ENCODE measurements around the gene FCRL5. TPM values are rescaled to one million over a fixed set of nuclear protein-coding genes. Genes with fewer than 3 reads are reported as not detected.

Gene FCRL5
- total and polyA plus RNA-seq, 2 donors (not counting 3 experiments of a cell fraction or from before 2014, with no cell fraction given) = not detected

DNA sequence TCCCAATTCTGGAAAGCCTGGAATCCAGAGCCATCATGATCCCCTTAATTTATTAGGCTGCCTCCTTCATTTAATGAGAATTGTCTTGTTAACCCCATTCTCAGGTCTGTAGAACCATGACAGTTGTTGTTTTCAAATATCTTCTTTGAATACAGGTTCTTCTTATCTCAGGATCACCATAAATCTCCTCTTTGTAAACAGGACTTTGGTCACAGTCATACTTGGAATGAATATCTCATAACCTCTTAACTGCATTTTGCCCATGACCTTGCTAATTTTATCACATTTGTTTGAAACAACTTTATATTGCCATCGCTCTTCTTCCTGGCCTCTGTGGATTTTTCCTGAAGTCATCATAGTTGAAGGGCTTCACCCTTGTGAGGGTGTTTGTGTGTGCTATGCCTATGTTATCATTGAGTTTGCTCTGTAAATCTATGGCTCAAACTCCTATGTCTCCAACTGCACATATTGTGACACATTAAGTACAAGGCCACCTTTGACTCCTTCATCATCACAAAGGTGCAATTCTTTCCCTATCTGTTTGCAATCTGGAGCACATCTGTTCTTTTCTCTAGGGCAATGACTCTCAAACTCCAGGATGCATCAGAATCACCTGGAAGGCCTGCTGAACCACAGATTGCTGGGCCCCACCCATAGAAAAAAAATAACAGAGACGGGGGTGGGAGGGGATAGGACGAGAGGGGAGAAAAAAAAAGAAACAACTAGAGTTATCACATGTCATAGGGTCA, 54.2 kb downstream of the FCRL5 start:
- H3K9ac ChIP-seq (replicated peaks; ENCODE audit: extremely low read depth, insufficient read depth, low read length) = no peak overlapping the region
- no peaks in the 10 kb centered on the region for H3K36me3 ChIP-seq (ENCODE audit: control insufficient read depth in 2 of 2, extremely low read depth in 1 of 2, insufficient read depth in 2 of 2, low read length in 2 of 2)
- dilution Hi-C loops (cut with MboI; ENCODE audit: extremely low pct_ligation_motif_present, low sequenced_read_pairs) (no loop called here), intact Hi-C loops (cut with micrococcal nuclease) (loop anchor here (2.0 to 5.0 kb wide), 2 partner anchors 186 to 627 kb away; no protein-coding TSS in a partner anchor)
- TF ChIP-seq POLR2AphosphoS5 (IDR thresholded peaks at IDR 0.05; ENCODE audit: insufficient read depth, low read depth, low read length) = no peak
- TF ChIP-seq FOS (IDR thresholded peaks at IDR 0.05; ENCODE audit: borderline replicate concordance, insufficient read depth, low read length) = no peak
- TF ChIP-seq, protein P1, sequence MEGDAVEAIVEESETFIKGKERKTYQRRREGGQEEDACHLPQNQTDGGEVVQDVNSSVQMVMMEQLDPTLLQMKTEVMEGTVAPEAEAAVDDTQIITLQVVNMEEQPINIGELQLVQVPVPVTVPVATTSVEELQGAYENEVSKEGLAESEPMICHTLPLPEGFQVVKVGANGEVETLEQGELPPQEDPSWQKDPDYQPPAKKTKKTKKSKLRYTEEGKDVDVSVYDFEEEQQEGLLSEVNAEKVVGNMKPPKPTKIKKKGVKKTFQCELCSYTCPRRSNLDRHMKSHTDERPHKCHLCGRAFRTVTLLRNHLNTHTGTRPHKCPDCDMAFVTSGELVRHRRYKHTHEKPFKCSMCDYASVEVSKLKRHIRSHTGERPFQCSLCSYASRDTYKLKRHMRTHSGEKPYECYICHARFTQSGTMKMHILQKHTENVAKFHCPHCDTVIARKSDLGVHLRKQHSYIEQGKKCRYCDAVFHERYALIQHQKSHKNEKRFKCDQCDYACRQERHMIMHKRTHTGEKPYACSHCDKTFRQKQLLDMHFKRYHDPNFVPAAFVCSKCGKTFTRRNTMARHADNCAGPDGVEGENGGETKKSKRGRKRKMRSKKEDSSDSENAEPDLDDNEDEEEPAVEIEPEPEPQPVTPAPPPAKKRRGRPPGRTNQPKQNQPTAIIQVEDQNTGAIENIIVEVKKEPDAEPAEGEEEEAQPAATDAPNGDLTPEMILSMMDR (IDR thresholded peaks at IDR 0.05; ENCODE audit: extremely low read depth in 1 of 2, insufficient read depth in 1 of 2, low read depth in 1 of 2, low read length in 2 of 2) = no peak
- no peak for TF ChIP-seq JUN (IDR thresholded peaks at IDR 0.05; ENCODE audit: borderline replicate concordance, insufficient read depth, insufficient read length, low read depth)
- no peak for TF ChIP-seq GATA2 (IDR thresholded peaks at IDR 0.05; ENCODE audit: insufficient read depth, insufficient read length, low read depth, low read length)
- TF ChIP-seq, protein P2, sequence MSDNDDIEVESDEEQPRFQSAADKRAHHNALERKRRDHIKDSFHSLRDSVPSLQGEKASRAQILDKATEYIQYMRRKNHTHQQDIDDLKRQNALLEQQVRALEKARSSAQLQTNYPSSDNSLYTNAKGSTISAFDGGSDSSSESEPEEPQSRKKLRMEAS (IDR thresholded peaks at IDR 0.05; ENCODE audit: insufficient read depth, insufficient read length) = no peak
- no peak for TF ChIP-seq MYC (IDR thresholded peaks at IDR 0.05; ENCODE audit: low read depth, low read length)
- TF ChIP-seq POLR2A (IDR thresholded peaks at IDR 0.05; ENCODE audit: low read depth, low read length) = no peak
- TF ChIP-seq EZH2 (IDR thresholded peaks at IDR 0.05; ENCODE audit: borderline replicate concordance, low read depth, low read length, severe bottlenecking) = no peak
- no peaks in the 10 kb centered on the region for H3K9me3 ChIP-seq (replicated peaks; ENCODE audit: control insufficient read depth, insufficient read depth, low read length)
- BruUV-seq (replicated peaks) = no TSS peak
- no peak overlapping the region for H3K4me3 ChIP-seq (replicated peaks in 1 of 3; ENCODE audit: insufficient read depth in 1 of 3, low read depth in 1 of 3, low read length in 3 of 3)
- H3K27ac ChIP-seq (ENCODE audit: insufficient read depth, low read depth, low read length) = no peak overlapping the region
- ChIA-PET POLR2A (no interaction called here), CTCF (interaction anchor here (1.4 kb wide), 1 partner anchor 302 kb away, joined by 3 read pairs; no protein-coding TSS in a partner anchor)
- H2AFZ ChIP-seq (ENCODE audit: low read depth, low read length) = no peak overlapping the region
- no peak overlapping the region for H3K4me2 ChIP-seq (ENCODE audit: insufficient read depth, low read length)
- DNase-seq (ENCODE audit: low read depth, low spot score) = no peak
- no peaks in the 10 kb centered on the region for H3K79me2 ChIP-seq (ENCODE audit: control insufficient read depth, insufficient read depth, low read length)
- FAIRE-seq = no peak
- peaks cover 2 to 3% of the 10 kb centered on the region in 2 experiments for H3K27me3 ChIP-seq (ENCODE audit: control insufficient read depth in 2 of 2, insufficient read depth in 2 of 2, low read length in 2 of 2)
- H4K20me1 ChIP-seq (replicated peaks; ENCODE audit: control insufficient read depth, extremely low read depth, insufficient read depth, low read length) = no peaks in the 10 kb centered on the region
- no peaks in the 10 kb centered on the region for H3K9me1 ChIP-seq (replicated peaks; ENCODE audit: control insufficient read depth, extremely low read depth, insufficient read depth, low read length)
- H3K4me1 ChIP-seq (ENCODE audit: control insufficient read depth, extremely low read depth, insufficient read depth, low read length) = no peaks in the 10 kb centered on the region
